HUES6 (cell line): ENCODE data around the gene PLEKHA7.
"Not testable (repeated sequence)": the region's sequence is repeated elsewhere in the genome, so short reads cannot be mapped to it uniquely, and the experiment has no call there.

Experiments used
- H3K27ac ChIP-seq: 2 replicates; pipeline ENCODE4 v1.7.0; 2013; ENCODE audit warnings: low read depth, mild to moderate bottlenecking, low read length, inconsistent platforms
- H3K27me3 ChIP-seq: 2 replicates; pipeline ENCODE4 v1.6.1; 2013; ENCODE audit warnings: low read length; ENCODE audit not compliant: control insufficient read depth, insufficient read depth
- H3K36me3 ChIP-seq: 2 replicates; pipeline ENCODE4 v1.6.1; 2013; ENCODE audit warnings: low read length; ENCODE audit not compliant: control insufficient read depth, insufficient read depth
- H3K4me1 ChIP-seq: 2 replicates; pipeline ENCODE4 v1.6.1; 2013; ENCODE audit warnings: low read length; ENCODE audit not compliant: control insufficient read depth, insufficient read depth
- H3K4me3 ChIP-seq: 2 replicates; pipeline ENCODE4 v1.5.1; 2013; ENCODE audit warnings: low read depth, low read length
- H3K9ac ChIP-seq: one replicate; pipeline ENCODE4 v1.6.1; 2013; ENCODE audit warnings: mild to moderate bottlenecking, low read length
- H3K9me3 ChIP-seq: 2 replicates; pipeline ENCODE4 v1.6.1; 2013; ENCODE audit warnings: low read depth, low read length; ENCODE audit not compliant: control insufficient read depth, insufficient read depth

Gene PLEKHA7

DNA sequence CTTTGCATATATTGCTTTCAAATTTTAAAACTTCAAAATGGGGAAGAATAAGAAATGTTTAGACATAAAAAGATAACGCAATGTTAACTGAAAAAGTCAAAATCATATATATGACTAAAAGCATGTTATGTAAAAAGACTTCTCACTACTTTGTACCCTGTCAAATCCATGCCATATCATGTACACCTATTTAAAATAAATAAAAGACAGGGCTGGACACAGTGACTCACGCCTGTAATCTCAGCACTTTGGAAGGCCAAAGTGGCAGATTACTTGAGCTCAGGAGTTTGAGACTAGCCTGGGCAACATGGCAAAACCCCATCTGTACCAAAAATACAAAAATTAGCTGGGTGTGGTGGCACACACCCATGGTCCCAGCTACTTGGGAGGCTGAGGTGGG lies 109.5 kb downstream of the PLEKHA7 start:
- H3K27ac ChIP-seq, H3K36me3 ChIP-seq, H3K4me1 ChIP-seq, H3K9me3 ChIP-seq, H3K4me3 ChIP-seq, H3K9ac ChIP-seq: not testable (repeated sequence)
- H3K27me3 ChIP-seq = peaks cover 49% of the 10 kb centered on the region

DNA sequence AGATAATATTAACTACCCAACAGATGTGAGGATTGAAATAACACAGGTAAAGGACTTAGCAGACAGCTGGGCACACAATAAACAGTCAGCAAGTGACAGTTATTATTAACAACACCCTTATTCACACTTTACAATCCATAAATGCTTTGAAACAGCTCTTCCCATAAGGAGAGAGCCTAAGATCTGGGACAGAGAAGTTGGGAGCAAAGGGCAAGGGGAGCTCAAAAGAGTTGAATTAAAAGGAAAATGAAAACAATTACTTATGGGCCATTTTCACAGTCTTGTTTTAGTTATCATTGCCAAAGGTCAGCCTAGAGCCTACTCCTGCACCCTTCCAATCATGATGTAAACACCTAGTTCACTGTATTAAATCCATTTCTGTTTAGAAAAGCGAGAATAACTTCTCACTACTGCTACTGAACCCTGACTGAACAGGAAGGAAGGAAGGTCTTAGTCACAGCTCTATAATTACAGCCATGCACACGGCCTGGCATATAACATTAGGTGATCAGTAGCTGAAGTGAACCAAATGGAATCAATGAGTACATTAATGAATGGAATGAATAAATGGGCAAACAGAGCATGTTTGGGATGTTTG lies 111.3 kb downstream of the PLEKHA7 start:
- no peaks in the 10 kb centered on the region for H3K36me3 ChIP-seq
- H3K9ac ChIP-seq = no peak overlapping the region
- H3K27ac ChIP-seq = no peak overlapping the region
- H3K4me3 ChIP-seq = no peak overlapping the region
- H3K9me3 ChIP-seq = peaks cover 3% of the 10 kb centered on the region; the same call in 1 of the 2 replicates
- peaks cover 59% of the 10 kb centered on the region for H3K27me3 ChIP-seq
- H3K4me1 ChIP-seq = peaks cover 6% of the 10 kb centered on the region; the same call in 1 of the 2 replicates

DNA sequence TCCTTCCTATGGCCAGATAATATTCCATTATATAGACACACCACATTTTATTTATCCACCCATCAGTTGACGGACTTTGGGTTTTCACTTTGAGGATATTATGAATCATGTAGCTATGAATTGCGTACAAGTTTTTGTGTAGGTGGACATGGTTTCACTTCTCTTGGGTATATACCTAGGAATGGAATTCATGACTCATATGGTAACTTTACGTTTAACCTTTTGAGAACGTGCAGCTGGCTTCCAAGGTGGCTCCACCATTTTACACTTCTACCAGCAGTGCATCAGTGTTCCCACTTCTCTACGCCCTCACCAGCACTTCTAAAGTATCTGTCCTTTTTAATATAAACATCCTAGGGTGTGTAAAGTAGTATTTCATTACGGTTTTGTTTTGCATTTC lies 112.0 kb downstream of the PLEKHA7 start:
- Histone ChIP-seq H3K9me3 (peaks cover 3% of the 10 kb centered on the region; the same call in 1 of the 2 replicates), H3K27me3 (peaks cover 66% of the 10 kb centered on the region), H3K27ac (no peak overlapping the region), H3K36me3 (no peaks in the 10 kb centered on the region), H3K9ac (no peak overlapping the region), H3K4me1 (peaks cover 13% of the 10 kb centered on the region), H3K4me3 (no peak overlapping the region)

DNA sequence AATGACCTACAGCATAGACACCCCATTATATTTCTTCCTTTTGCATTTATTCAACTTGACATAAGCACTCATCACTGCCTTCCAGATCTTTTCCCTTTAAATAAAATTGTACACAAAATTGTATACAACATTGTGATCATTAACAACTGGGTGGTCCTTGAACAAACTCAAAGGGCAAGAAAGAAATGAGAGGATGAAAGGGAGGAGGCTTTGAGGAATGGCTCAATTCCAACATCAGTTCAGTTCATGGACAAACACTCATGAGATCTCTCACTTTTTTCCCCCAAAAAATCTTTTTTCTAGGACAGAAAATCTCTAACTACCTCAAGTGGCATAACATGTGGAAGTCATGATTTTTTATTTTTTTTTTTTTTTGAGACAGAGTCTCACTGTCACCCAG lies 113.7 kb downstream of the PLEKHA7 start:
- Histone ChIP-seq H3K4me1 (peaks cover 22% of the 10 kb centered on the region), H3K27ac (no peak overlapping the region), H3K9me3 (no peaks in the 10 kb centered on the region), H3K27me3 (peaks cover 83% of the 10 kb centered on the region), H3K4me3 (no peak overlapping the region), H3K36me3 (no peaks in the 10 kb centered on the region), H3K9ac (no peak overlapping the region)

DNA sequence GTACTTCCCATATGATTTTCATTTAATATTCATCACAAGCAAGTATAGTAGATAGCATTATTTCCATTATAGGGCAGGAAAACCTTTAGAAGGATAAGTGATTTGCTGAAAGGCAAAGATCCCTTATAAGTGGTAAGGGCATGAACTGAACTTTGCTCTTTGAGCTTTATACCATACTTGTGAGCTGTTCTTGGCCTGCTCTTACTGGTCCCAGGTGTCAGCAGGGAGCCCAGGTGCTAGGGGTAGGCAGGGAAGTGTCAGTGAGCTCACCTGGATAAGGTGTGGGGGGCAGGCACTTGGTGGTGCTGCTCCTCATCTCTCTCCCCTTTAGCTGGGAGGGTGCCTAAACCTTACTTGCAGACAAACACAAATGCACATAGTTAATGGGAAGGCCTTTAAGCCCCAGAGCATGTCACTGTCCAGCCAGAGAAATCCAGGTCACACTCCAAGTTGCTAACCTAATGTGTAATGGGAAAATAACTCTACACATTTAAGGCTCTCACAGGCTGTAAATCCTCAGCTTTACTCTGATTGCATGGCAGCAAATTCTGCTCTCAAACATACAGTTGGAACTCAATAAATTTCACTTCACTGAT lies 114.4 kb downstream of the PLEKHA7 start:
- Histone ChIP-seq H3K9me3 (no peaks in the 10 kb centered on the region), H3K9ac (no peak overlapping the region), H3K36me3 (no peaks in the 10 kb centered on the region), H3K27ac (no peak overlapping the region), H3K4me3 (no peak overlapping the region), H3K4me1 (peaks cover 22% of the 10 kb centered on the region), H3K27me3 (peaks cover 90% of the 10 kb centered on the region)

DNA sequence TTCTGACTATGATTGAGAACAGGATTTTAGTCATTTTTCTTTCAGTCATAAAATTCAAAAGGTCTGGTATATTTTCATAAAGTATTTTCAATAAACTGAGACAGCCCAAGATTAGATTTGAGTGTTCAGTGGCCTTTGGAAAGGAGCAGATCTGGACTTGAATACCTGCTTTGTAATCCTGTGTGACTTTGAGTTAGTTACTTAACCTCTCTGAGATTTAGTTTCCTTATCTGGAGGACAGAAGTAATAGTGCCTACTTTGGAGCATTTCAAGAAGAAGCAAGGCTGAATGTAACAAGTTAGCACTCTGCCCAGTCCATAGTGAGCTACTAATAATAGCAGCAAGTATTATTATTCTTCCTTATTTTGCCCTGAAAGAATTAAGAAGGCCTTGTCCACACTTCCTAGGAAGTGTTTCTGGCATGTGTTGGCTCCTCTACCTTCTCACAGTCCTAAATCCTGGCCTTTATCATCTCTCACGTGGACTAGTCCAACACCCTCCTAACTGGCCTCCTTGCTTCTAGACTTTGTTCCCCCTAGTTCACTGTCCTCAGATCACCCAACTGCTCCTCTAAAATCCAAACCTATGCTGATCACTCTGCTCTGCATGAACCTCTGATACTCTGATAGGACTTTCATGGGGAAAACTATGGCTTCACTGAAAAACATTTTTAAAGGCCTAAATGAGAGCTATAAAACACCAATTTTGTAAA lies 115.8 kb downstream of the PLEKHA7 start:
- Histone ChIP-seq H3K9me3 (no peaks in the 10 kb centered on the region), H3K27me3 (peaks cover 96% of the 10 kb centered on the region), H3K4me3 (no peak overlapping the region), H3K36me3 (no peaks in the 10 kb centered on the region), H3K4me1 (peaks cover 29% of the 10 kb centered on the region), H3K27ac (no peak overlapping the region), H3K9ac (no peak overlapping the region)

DNA sequence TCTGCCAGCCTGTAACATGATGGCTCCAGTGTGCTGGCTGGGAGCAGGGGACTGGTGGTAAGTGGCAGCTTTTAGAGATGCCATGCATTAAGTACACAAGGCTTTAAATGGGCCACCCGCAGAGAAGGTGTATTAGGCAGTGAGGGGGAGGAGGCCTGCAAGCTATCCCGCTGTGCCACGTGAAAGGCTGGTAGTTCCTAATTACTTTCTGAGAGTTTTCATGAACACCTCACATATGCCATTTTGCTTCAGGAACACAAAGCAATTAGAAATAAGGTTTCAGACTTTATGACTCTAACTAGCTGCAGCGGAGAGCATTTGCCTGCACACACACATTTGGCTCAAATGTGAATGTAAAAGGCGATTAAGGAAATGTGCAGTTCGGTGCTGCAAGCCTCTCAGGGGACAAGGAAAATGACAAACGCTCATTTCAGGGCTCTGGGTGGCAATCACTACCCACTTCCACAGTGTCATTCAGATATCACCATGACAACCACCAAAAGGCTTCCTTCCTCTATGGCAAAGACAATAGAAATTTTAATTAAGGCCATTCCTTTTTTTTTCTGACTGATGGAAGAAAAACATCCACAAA lies 116.6 kb downstream of the PLEKHA7 start:
- peaks cover 96% of the 10 kb centered on the region for H3K27me3 ChIP-seq
- no peak overlapping the region for H3K9ac ChIP-seq
- H3K27ac ChIP-seq = no peak overlapping the region
- no peaks in the 10 kb centered on the region for H3K36me3 ChIP-seq
- H3K4me3 ChIP-seq = peak overlapping the region; percentile 37
- no peaks in the 10 kb centered on the region for H3K9me3 ChIP-seq
- peaks cover 32% of the 10 kb centered on the region for H3K4me1 ChIP-seq

DNA sequence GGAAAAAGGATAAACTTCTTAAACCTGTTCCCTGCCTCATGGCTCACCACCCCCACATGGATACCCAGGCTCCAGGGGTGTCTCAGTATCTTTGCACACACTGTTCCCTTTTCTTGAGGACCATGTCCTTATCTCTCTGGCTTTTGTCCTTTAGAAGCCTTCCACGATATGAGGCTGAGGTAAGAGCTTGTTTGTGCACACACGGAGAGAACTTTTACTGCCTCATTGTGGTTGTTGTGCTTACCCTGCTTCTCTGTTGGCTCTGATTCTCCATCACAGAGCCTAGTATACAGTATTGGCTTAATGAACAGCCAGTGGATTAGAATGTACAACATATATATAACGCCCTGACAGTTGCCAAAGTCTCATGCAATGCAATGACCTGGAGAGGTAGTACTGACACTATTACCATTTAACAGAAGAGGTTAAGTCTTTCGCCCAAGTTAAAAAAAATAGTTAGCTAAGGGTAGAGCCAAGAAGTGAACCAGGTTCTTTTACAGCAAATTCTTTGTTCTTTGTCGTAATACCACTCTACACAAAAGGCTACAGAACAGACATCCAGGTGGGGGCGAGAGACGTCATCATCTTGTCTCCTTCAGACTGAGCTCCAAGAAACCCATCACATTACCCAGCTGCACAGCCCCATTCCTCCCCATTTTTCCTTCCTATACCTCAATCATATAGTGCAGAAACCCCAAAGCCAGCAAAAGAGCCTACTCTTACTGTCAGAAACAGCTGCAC lies 117.3 kb downstream of the PLEKHA7 start:
- peaks cover 94% of the 10 kb centered on the region for H3K27me3 ChIP-seq
- H3K9me3 ChIP-seq = no peaks in the 10 kb centered on the region
- H3K27ac ChIP-seq = no peak overlapping the region
- H3K4me3 ChIP-seq = no peak overlapping the region
- no peak overlapping the region for H3K9ac ChIP-seq
- peaks cover 32% of the 10 kb centered on the region for H3K4me1 ChIP-seq
- no peaks in the 10 kb centered on the region for H3K36me3 ChIP-seq

DNA sequence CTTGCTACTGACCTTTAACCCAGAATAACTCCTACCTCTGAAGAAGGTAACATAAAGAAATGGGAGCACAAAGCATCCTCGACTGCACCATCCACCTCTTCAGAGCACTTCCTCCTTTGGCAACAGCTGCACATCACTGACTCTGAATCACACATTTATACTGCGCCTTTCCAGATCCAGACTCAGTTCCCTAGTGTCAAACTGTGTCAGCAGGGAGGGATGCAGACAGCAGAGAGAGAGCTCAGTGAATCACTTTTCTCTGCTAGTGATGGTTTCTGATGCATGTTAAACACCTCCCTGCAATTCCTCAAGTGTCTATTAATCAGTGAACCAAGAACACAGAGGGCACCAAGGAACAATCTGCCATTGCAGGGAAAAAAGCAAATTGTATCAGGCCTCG lies 118.9 kb downstream of the PLEKHA7 start:
- Histone ChIP-seq H3K4me1 (peaks cover 32% of the 10 kb centered on the region), H3K9me3 (peaks cover 2% of the 10 kb centered on the region; the same call in 1 of the 2 replicates), H3K9ac (no peak overlapping the region), H3K27ac (no peak overlapping the region), H3K27me3 (peaks cover 85% of the 10 kb centered on the region), H3K36me3 (no peaks in the 10 kb centered on the region), H3K4me3 (no peak overlapping the region)

DNA sequence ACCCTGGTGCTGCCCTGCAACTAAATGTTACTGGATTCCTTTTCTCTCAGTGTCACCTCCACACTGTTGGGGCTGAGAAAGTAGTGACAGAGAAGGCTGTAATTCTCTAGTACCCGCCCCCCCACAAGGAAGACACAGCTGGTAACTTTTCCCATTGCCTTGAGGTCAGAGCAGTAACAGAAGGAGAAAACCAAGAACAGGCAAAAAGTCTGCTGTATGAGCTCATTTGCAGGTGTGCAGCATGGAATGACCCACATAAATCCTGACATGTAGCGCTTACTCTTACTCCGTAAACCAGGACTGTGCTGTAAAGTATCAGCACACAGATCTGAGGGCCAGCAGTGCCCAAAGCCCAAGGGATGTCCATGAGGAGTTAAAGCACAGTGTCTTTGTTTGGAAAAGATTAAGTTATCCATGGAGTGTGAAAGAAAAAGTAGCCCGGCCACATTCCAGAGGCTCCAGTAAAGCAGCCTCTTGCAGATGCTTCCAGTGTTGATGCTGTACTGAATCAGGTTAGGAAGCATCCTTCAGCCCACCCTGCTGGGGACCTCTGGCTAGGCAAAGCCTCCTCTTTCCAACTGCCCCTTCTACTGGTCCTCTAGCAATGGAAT lies 120.7 kb downstream of the PLEKHA7 start:
- no peaks in the 10 kb centered on the region for H3K36me3 ChIP-seq
- H3K4me3 ChIP-seq = no peak overlapping the region
- H3K27me3 ChIP-seq = peaks cover 68% of the 10 kb centered on the region
- H3K27ac ChIP-seq = no peak overlapping the region
- H3K4me1 ChIP-seq = peaks cover 28% of the 10 kb centered on the region
- H3K9ac ChIP-seq = no peak overlapping the region
- peaks cover 14% of the 10 kb centered on the region for H3K9me3 ChIP-seq
